Fibroblast of mammary gland (primary cell): ENCODE data around the gene KCNK3.

Experiments
- DNase-seq: peaks from one replicate; pipeline ENCODE4 v3.0.0-alpha.2; 2010; ENCODE audit warnings: low read depth
- H3K4me3 ChIP-seq: 2 replicates; pipeline ENCODE4 v1.5.1; 2011; ENCODE audit warnings: low read depth, mild to moderate bottlenecking, low read length, moderate library complexity; ENCODE audit not compliant: control insufficient read depth
- TF ChIP-seq, protein P1 (sequence below): conservative IDR thresholded peaks from 2 replicates; pipeline ENCODE4 v1.5.1; 2011; ENCODE audit warnings: low read depth, low read length, inconsistent platforms; ENCODE audit not compliant: control insufficient read depth, insufficient read depth

The KCNK3 gene

DNA sequence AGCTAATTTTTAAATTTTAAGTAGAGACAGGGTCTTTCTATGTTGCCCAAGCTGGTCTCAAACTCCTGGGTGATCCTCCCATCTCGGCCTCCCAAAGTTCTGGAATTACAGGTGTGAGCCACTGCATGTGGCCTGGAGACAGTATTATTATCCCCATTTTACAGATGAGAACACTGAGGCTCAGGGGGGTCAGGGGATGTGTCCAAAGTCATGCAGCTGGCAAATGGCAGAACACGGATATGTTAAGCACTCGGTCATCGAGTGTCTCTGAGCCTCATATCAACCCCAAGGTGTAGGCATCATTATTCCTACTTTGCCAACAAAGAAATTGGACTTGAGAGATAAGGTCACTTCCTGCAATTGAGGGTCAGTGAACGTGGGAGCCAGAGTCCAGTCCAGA lies 12.6 kb downstream of the KCNK3 start:
- TF ChIP-seq, protein P1, sequence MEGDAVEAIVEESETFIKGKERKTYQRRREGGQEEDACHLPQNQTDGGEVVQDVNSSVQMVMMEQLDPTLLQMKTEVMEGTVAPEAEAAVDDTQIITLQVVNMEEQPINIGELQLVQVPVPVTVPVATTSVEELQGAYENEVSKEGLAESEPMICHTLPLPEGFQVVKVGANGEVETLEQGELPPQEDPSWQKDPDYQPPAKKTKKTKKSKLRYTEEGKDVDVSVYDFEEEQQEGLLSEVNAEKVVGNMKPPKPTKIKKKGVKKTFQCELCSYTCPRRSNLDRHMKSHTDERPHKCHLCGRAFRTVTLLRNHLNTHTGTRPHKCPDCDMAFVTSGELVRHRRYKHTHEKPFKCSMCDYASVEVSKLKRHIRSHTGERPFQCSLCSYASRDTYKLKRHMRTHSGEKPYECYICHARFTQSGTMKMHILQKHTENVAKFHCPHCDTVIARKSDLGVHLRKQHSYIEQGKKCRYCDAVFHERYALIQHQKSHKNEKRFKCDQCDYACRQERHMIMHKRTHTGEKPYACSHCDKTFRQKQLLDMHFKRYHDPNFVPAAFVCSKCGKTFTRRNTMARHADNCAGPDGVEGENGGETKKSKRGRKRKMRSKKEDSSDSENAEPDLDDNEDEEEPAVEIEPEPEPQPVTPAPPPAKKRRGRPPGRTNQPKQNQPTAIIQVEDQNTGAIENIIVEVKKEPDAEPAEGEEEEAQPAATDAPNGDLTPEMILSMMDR: no peak
- no peak for DNase-seq
- H3K4me3 ChIP-seq: no peak overlapping the region

GRCh38 chr2:26706093-26706492 lies 13.6 kb downstream of the KCNK3 start:
- no peak for DNase-seq
- no peak overlapping the region for H3K4me3 ChIP-seq
- TF ChIP-seq, protein P1: no peak

GRCh38 chr2:26706616-26707473 lies 14.3 kb downstream of the KCNK3 start:
- DNase-seq: no peak
- H3K4me3 ChIP-seq: no peak overlapping the region
- TF ChIP-seq, protein P1: no peak

GRCh38 chr2:26707747-26708146 lies 15.2 kb downstream of the KCNK3 start:
- no peak for DNase-seq
- TF ChIP-seq, protein P1: no peak
- H3K4me3 ChIP-seq: no peak overlapping the region

GRCh38 chr2:26708457-26708856 lies 15.9 kb downstream of the KCNK3 start:
- DNase-seq: no peak
- H3K4me3 ChIP-seq: no peak overlapping the region
- TF ChIP-seq, protein P1: no peak

- TF ChIP-seq, protein P1: no peak
- no peak for DNase-seq
- no peak overlapping the region for H3K4me3 ChIP-seq
Observed at GRCh38 chr2:26709323-26710110, 17.0 kb downstream of the KCNK3 start.
